Smooth muscle cell of the brain vasculature (primary cell): ENCODE measurements around the gene CBLB.

Experiments used
- DNase-seq: peaks from one replicate; pipeline ENCODE4 v3.0.0-alpha.2; 2012; ENCODE audit warnings: low read depth, low spot score

Gene CBLB

DNA sequence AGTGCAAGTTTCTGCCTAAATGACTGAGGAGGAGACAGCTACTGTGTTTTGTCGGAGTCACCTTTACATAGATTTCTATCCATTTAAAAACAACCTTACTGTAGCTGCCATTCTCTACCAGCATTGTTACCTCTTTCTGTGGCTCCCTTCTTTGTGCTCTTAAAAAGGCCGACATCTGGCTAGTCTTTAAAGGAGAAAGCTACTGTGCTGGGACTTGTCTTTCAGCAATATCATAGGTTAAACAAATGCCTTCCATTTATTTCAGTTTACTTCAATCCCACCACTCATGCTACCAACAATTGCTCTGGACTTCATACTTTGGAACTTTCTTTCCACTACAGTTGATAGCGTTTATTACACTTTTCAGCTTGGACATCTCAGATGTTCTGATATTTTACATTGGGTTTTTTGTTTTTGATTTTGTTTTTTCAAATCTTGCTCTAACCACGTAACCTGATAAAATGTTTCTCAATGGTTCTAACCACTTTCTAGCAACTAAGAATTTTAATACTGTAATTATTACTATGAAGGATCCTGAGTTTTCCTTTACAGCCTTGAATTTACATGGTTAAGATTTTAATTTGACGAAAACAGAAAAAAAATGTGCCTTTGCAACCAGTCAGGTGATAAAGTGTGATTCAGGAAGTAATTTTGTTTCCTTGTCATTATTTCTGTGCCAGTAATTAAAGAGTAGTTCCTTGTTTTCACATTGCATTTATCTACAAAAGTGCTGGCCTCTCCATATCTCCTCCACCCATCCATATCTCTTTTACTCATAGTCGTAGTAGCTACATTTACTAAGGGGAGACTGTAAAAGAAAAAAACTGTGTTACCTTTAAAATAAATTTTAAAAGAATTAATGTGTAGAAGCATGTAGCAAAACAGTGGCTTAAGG, 1.3 kb upstream of the CBLB start:
- no peak for DNase-seq

DNA sequence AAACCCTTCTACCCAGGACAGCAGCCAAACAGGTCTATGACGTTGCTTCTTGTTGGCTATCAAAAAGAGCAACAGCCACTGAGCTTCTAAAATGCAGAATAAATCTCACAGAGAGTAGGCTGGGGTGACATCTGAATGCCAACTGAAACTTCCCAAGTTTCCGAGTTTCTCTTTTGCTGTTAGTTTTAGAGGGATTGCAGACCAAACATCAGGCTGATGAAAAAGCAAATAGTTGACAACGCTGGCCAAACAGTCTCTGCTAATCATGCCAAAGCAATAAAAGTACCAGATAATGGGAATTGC, 670 bp upstream of the CBLB start:
- DNase-seq, result no peak

DNA sequence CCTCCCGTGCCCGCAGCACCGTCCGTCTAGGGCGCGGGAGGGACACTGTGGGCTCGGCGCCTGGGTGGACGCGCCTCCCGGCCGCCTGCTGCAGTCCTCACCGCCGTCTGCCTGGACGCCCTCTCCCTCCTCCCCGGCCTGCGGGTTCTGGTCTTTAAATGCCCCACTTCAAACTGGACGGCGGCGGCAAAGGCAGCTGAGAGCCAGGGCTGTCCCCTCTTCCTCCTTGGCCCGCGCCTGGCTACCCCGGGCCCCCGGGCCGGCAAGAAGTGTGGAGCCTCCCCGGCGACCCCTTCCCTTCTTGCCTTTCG, 426 bp downstream of the CBLB start:
- DNase-seq, result no peak

DNA sequence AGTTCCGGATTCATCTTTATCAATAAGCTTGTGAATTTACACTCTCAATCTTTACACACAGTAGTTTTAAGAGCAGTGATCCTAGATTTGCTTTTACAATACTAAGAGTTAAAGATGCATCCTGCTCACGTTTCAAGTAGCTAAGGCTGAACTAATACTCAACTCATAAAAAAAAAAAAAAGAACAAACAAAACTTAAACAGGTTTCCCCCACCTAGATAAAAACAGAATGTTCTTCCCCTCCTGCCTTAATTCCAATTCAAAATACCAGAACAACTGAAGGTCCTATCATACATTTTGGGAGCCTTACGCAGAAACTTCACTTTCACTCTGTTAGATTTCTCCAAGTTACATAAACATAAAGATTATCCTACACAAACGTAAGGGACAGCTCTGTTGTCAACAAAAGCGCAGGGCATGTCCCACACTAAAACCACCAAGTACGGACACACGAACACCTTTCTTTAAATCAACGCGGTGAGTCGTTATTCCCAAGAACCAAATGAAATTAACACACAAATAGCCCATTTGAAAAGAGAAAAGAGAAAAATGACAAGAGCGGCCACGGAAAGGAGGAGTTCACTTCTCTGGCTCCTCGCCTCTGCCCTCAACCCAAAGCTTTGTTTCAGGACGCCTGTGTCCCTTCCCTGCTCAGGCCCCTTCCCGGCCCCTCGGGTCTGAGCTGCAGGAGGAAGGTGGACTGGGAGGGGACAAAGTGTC, 941 bp downstream of the CBLB start:
- DNase-seq, result no peak

DNA sequence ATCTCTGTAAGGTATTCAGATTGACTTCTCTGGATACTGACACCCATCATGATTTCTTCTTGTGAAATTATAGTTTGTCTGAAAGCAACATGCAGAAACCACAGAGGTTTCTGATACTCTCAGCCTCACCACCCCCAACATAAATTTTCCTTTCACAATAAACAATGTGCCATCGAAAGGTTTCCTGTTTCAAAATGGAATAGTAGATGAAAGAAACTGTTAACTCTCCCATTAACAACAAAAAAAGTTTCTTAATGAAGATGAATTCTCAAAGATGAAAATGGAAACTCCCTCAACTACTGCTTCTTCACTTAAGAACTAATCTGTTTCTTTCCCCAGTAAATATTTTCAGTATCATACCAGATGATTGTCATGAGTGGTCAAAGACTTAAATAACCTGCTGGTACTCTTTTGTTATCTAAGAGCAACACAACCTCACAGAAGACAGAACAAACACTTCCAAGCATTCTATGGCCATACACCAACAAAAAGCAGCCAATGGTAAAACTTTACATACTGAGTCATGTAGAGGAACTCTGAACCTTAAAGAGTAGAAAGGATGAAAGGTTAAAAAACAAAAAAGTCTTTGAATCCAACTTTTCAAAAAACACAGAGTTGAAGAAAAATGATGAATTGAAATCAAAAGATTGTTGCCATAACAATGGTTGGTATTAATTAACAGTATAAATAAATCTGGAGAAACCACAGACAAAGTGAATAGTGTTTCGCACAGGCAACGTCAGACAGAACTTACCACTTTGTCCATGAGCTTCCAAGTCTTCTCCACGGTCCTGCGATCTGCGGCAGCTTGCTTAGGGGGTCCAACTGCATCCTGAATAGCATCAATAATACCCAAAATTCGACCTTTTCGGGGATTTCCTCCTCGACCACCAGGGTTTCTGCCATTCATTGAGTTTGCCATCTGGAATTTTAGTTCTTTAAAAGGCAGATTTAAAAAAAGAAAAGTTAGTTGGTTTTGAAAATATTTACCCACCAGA, 1.9 kb downstream of the CBLB start:
- no peak for DNase-seq

DNA sequence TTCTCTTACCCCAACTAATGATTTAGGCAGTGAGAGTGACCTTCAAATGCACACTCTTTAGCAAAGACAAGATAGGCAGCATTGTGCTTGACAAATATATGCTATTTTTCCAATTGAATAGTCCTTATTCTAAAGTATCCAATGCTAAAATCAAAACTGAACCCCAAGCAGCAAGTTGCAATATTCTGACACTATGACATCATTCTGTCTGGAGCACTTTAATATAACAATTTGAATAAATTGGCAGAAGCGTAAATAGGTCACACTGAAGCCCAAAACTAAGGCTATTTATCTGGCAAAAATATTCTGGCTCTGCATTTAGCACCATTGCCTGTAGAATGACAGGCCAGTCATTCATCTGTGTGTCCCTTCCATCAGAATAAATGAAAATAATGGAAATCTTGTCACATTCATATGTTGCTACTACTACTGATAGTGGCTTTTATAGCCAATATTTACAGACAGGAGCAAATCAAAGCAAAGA, 2.9 kb downstream of the CBLB start:
- no peak for DNase-seq

DNA sequence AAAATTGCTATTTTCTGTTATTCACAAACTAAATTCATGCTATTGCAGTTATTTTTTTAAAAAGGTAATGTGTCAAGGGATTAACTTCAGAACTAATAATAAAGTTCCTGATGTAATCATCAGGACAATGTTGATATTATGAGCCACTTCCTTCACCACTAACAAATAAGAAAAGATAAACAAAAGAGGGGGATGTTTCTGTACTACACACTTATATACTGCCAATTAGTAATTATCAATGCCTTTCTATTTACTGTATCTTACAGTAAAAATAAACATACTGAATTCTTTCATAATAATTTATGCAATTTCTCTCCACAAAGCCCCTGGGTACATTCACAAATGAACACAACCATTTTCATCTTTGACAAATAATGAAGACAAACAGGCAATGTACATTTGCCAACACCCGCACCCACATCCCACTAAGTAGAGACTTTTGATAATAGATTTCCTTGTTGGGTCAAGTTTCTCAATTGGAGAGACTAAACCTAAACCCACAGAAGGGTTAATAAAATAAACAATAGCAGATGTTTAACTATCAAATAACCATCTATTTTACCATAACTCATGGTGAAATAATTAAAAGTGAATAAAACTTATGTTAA, 3.7 kb downstream of the CBLB start:
- DNase-seq, result no peak

DNA sequence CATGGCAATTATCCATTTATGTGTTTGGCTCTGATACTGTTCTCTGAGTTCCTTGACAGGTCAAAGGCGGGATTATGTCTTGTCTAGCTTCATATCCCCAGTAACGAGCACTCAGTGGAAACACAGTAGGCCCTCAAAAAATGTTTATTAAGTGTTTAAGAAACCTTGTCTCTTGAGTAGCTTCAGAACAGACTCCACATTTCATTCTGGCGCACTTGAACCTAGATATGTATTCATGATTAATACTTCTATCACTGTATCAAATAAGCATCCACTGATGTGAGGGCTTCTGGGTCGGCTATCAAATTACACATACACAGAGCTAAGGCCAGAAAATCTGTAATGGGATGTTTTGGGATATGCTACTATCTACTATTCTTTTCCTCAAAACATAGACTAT, 4.6 kb downstream of the CBLB start:
- DNase-seq, result no peak

DNA sequence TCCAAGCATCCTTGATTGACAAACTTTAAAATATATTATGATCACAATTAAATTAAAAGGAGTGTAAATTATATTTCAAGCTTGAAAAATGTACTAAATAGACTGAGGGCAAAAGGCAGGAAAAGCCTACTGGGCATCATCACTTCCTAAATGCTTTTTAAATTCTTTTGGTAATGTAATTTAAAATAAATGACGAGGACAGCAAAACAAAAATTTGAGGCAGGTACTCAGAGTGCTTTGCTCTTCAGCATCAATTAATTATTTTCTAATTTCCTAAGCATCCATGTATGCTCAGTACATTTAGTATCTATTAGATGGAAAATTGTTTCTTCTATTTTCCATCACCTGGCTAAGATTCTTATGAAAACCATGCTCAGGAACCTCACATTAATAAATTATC, 5.2 kb downstream of the CBLB start:
- DNase-seq, result no peak

DNA sequence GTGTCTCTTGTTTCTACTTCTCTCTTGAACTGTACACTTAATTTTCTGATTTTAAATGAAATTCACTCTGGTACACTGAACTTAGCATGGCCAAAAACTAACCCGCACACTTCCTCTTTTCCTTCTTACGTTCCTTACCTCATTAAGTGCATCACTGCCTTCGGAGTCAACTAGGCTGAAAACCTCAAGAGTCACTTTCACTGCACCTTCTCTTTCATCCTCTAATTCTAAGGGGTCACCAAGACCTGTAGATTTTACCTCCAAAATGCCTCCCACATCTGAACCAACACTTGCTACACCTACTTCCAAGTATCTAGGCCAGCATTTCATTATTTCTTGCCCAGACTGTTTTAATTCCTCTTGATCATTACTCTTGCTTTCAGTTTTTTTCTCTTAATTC, 6.6 kb downstream of the CBLB start:
- DNase-seq, result no peak

DNA sequence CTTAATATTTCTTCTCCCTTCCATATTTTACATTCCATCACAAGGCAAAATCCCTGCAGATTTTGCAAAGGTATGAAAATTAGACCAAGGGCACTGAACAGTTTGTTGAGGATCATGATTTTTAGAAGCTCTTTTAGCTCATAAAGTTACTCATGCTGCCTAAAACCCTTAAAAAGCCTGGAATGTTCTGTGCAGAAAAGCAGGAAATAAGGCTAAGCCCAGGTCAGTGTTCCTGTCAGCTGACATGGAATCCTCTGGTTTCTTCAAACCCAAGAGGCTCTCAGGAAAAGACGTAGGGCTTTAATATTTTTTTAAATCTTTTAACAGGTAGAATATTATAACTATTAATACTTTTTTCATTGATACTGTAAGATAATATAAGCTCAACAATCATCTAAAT, 8.2 kb downstream of the CBLB start:
- no peak for DNase-seq

DNA sequence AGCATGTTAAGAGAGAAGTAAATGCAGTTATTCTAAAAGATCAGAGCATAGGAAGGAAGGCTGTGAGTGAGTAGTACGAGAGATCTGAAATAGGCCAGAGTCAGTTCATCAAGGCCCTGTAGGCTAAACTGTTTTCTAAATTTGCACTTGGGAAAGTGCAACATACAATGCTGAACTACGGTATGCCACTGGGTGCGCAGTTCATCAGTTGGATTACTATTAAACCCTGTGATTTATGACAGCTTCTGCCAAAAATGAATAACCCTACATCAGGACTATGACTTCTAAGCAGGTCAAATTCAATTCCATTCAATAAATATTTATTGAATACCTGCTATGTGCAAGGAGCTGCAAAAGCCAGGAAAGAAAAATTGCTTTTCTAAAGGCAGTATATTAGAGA, 10.8 kb downstream of the CBLB start:
- DNase-seq, result no peak

DNA sequence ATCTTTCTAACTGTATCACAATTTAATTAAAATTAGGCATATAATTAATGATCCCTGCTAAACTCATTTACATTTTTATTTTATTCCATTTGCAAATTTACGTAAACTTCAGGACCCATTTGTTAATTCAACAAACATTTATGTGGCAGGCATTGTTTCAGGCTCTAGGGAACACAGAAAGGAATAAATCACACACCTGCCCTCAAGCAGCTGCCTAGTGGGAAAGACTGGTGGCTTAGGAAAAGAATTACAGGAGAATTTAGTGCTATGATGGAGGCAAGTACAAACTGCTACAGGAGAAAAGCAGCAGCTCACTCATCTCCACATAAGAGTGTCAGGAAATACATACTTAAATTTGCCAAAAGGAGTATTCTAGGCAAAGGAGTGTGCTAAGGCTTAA, 11.2 kb downstream of the CBLB start:
- no peak for DNase-seq

DNA sequence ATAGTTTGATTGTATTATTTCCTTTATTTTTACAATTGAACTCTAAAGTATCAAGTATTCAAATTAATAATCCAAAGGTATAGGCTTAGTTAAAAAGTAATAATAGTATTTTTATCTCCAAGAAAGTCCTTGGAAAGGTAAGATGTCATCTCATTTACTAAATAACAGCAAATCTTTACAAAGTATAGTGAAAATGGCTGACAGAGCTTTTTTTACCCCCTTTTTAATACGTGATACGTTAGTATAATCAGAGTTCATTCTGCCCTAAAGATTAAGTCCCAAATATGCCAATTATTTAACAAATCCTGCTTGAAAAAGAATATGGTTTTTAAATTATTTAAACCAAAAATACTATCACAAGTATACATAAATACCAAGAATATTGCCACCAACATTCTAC, 12.2 kb downstream of the CBLB start:
- no peak for DNase-seq

DNA sequence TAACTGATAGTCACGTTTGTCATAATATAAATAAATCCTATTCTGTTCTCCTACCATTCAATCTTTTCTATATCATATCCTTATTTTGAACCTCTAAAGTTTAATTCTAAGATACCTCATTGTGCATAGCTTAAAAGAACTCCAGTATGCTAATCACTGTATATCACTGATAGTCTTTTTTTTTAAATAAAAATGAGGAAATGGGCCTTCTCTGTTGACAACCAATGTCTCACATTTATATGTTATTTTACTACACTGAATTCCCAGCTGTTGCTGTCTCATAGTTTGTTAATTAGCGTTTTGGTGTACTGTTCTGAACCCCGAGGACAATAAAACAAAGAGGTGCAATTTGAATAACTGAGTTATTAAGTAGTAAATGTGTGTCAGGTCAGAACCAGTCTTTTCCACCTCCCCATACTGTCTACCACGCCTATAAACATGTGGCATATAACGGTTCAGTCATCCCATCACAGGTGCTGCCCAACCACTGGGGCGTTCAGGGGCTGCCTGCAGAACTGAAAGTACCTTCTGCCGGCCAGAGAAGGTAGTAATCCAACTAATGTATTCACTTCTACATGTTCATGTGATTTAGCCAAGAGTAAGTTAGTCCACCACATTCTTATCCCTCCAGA, 14.9 kb downstream of the CBLB start:
- no peak for DNase-seq

DNA sequence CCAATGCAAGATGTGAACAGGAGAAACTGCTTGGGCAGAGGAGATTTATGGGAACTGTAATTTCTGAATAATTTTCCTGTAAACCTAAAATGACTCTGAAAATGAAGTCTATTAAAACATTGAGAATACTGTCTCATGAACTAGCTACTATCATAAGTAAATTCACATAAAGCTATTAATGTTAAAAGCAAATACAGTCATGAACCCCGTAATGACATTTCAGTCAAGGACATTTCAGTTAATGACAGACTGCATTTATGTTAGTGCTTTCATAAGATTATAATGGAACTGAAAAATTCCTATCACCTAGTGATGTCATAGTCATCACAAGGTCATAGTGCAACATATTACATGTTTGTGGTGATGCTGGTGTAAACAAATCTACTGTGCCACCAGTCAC, 17.2 kb downstream of the CBLB start:
- DNase-seq, result no peak

DNA sequence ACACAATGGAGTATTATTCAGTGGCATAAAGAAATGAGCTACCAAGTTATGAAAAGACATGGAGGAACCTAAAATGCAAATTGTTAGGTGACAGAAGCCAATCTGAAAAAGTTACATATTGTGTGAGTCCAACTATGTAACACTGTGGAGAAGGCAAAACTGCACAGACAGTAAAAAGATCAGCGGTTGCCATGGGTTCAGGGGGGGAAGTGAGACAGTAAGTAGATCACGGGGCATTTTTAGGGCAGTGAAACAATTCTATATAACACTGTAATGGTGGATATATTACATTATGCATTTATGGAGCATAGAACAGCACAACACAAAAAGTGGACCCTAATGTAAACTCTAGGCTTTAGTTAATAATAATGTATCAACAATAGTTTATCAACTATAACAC, 17.6 kb downstream of the CBLB start:
- DNase-seq, result no peak

DNA sequence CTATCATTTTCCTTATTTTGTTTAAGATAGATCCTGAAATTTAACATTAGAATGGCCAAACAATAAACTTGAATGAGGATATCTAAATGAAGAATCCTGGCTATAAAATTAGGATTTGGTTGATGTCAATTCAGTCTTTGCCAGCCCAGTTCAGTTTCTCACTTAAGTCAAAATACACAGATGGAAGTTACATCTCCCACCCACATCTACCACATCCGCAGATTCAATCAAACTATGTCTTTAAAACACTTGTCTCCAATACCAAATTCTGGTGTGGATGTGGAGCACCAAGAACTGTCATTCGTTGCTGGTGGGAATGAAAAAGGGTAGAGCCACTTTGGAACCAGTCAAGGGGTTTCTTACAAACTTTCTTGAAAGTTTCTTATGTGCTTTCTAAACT, 18.2 kb downstream of the CBLB start:
- DNase-seq, result no peak

DNA sequence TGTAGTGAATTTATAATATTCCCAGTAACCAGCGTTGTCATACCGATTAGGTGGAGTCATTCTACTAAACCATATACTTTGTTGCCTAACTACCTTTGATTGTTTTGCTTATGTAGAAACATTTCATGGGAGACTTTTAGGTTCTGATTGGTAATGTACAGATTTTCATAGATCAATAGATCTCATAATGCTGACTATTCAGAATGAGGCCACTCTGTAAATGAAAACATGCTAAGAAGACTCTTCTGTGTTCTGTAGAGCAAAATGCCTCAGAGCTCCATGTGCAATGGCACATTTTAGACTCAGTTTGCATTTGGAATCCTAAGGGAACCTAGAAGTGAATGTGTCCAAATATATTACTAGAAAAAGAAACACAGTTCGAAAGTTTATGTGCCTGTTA, 20.0 kb downstream of the CBLB start:
- DNase-seq, result no peak

DNA sequence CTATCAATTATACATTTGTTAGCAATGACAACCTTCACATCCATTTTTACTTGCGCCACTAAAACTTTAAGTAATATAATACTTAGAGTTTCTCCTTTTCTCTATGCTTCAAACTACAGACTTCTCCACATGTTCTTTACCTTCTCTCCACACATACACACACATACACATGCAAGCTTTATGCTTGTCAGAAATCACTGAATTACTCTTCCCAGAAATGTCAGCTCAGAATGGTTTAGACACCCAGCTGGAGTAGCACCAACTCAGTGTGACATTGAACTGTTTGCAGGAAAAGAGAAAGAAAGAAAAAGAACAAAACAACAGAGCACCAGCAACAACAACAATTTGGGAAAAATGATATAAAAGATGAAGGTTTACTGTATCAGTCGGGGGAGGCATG, 20.9 kb downstream of the CBLB start:
- DNase-seq, result no peak

DNA sequence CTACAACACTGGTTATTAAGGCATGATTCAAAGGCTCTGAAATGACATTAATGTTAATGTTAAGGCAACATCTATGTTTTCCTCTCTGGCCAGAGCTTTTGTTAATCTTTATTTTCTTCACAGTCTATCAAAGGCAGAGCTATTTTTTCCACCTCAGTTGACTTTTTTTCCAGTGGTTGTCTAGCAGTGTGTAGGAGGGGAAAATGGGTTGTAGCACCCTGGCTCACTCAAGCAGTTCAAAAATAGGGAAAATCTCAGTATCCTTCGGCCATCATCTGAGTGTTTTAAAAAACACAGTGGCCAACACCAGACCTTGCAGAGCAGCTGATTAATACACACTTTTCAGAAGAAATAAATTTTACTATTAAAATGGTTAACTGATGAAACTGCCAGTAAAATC, 21.4 kb downstream of the CBLB start:
- DNase-seq, result no peak
